Right lobe of liver (tissue), 4 donors: Measurements from ENCODE around the gene SWAP70.

Experiments used
- CTCF ChIP-seq, 4 donors: fragments of 200-600 bp in 3 of 4; fragments of 450-650 bp in 1 of 4; IDR thresholded peaks; one replicate each; pipeline versions ENCODE4 v1.5.1 to v1.8.0; 2016 to 2022; ENCODE audit warnings: antibody characterized with exemption in 4 of 4, mild to moderate bottlenecking in 2 of 4
- POLR2A ChIP-seq: fragments of 450-650 bp; IDR thresholded peaks from one replicate; pipeline ENCODE4 v1.6.1; 2017; ENCODE audit warnings: antibody characterized with exemption, mild to moderate bottlenecking
- donor health status: DM: no; HTN: no; CAD: no.
- donor health status: DM: no; HTN: no; CAD: no.
- donor health status: DM: no; HTN: yes; CAD: no.

DNA sequence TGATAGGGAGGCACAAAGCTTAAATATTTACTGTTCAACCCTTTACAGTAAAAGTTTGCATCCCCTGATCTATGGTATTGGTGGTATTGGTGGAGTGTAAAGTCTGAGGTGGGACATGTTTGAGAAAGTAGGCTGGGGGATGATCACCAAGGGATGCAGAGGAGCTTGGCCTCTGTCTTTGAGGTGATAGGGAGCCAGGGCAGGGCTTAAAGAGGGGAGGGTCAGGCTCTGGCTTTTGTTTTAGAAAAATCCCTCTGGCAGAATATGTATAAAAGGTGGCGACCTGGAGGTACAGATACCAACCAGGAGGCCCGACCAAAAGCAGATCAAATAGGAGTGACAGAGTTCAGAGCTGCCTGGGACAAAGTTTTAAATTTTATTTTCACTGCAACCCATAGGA, 59.0 kb downstream of the SWAP70 start:
- TF ChIP-seq CTCF (IDR thresholded peaks at IDR 0.05): no peak
- TF ChIP-seq POLR2A: no peak
